Kidney epithelial cell (primary cell): ENCODE results near the gene DEDD. TPM values are rescaled to one million over a fixed set of nuclear protein-coding genes. Genes with fewer than 3 reads are reported as not detected.
"Not testable (repeated sequence)": the region's sequence is repeated elsewhere in the genome, so short reads cannot be mapped to it uniquely, and the experiment has no call there.

Experiments used
- DNase-seq: peaks from one replicate; pipeline ENCODE4 v3.0.0-alpha.2; 2010; ENCODE audit warnings: low read depth
- H3K27me3 ChIP-seq: 2 replicates; pipeline ENCODE4 v1.6.0; 2011; ENCODE audit warnings: low read length; ENCODE audit not compliant: control insufficient read depth, insufficient read depth
- H3K36me3 ChIP-seq: 2 replicates; pipeline ENCODE4 v1.5.1; 2011; ENCODE audit warnings: low read length; ENCODE audit not compliant: control insufficient read depth, insufficient read depth
- H3K4me3 ChIP-seq: 2 replicates; pipeline ENCODE4 v1.5.1; 2011; ENCODE audit warnings: low read depth, mild to moderate bottlenecking, control low read depth, low read length
- CTCF ChIP-seq: IDR thresholded peaks from 2 replicates; pipeline ENCODE4 v1.5.1; 2011; ENCODE audit warnings: mild to moderate bottlenecking, moderate library complexity, low read length, control low read depth, inconsistent platforms; ENCODE audit not compliant: insufficient read depth, poor library complexity, severe bottlenecking
- total RNA-seq: library from RNA; depleted of rRNA; stranded (reverse); fragments of >200 nt; gene quantifications from 2 replicates; pipeline ENCODE4 v1.2.3, GENCODE V29; 2015

The DEDD gene
- total RNA-seq, 1 donor from 2014 or later: 42.1 TPM

- Histone ChIP-seq H3K27me3 (no peaks in the 10 kb centered on the region), H3K4me3 (peak overlapping the region; percentile 99), H3K36me3 (peaks cover 2% of the 10 kb centered on the region)
- TF ChIP-seq CTCF: peak; percentile 42
- no peak for DNase-seq
Observed at GRCh38 chr1:161119092-161119903, 13.2 kb downstream of the DEDD start.

GRCh38 chr1:161117759-161118581 is 14.5 kb downstream of the DEDD start, which contains the start of the genes NIT1 and PFDN2:
NIT1 (plus strand) TSS chr1:161118105; CDS start chr1:161118177, 72 bp downstream.
PFDN2 (minus strand) TSS chr1:161118037; CDS start chr1:161118026, 11 bp downstream.
- no peak for DNase-seq

GRCh38 chr1:161115961-161116360 is 16.5 kb downstream of the DEDD start:
- DNase-seq, H3K36me3 ChIP-seq, H3K4me3 ChIP-seq, H3K27me3 ChIP-seq: not testable (repeated sequence)

More at GRCh38 chr1:161117759-161118581, 14.5 kb downstream of the DEDD start, which contains the start of the genes NIT1 and PFDN2:
- H3K4me3 ChIP-seq: peak within 1 kb of the TSS; percentile 99
- no peak for TF ChIP-seq CTCF
- H3K27me3 ChIP-seq: no peaks in the 10 kb centered on the region
- peaks cover 2% of the 10 kb centered on the region for H3K36me3 ChIP-seq

GRCh38 chr1:161115132-161115711 is 17.2 kb downstream of the DEDD start:
- Histone ChIP-seq H3K27me3 (no peaks in the 10 kb centered on the region), H3K4me3 (no peak overlapping the region), H3K36me3 (no peaks in the 10 kb centered on the region)
- peak; percentile 95 for DNase-seq
- no peak for TF ChIP-seq CTCF

- DNase-seq: no peak
- Histone ChIP-seq H3K4me3 (no peak overlapping the region), H3K27me3 (no peaks in the 10 kb centered on the region), H3K36me3 (no peaks in the 10 kb centered on the region)
- no peak for TF ChIP-seq CTCF
Observed at GRCh38 chr1:161114556-161114955, 17.9 kb downstream of the DEDD start.

- no peak overlapping the region for H3K4me3 ChIP-seq
- no peaks in the 10 kb centered on the region for H3K36me3 ChIP-seq
- no peak for TF ChIP-seq CTCF
- DNase-seq: no peak
- H3K27me3 ChIP-seq: no peaks in the 10 kb centered on the region
Observed at GRCh38 chr1:161113915-161114314, 18.6 kb downstream of the DEDD start.
